Stomach (tissue), 19 donors: ENCODE measurements around the gene KCTD17. TPM values are rescaled to one million over a fixed set of nuclear protein-coding genes. Genes with fewer than 3 reads are reported as not detected.
A peak's percentile ranks its signal among the peaks of the same experiment; 100 is the strongest.

ENCODE experiments used
- DNase-seq, 2 donors: peaks; one replicate each; pipeline versions ENCODE4 v3.0.0 to v3.0.0-alpha.2; 2013 to 2019
- H3K27ac ChIP-seq, 5 donors: fragments of 200-600 bp in 4 of 5; sonication (generic) in 4 of 5; one replicate each; pipeline ENCODE4 v1.5.1; 2013 to 2019; ENCODE audit warnings: mild to moderate bottlenecking in 1 of 5, moderate library complexity in 1 of 5
- H3K27me3 ChIP-seq, 3 donors: fragments of 200-600 bp; sonication (generic); one replicate each; pipeline ENCODE4 v1.5.1; 2017 to 2019; ENCODE audit warnings: mixed run types in 1 of 3
- H3K36me3 ChIP-seq, 4 donors: fragments of 200-600 bp; sonication (generic); 1 replicate in 3 of 4; 2 replicates in 1 of 4; pipeline ENCODE4 v1.5.1; 2016 to 2019
- H3K4me1 ChIP-seq, 4 donors: fragments of 200-600 bp; sonication (generic); one replicate each; pipeline ENCODE4 v1.5.1; 2016 to 2019
- H3K4me3 ChIP-seq, 4 donors: fragments of 200-600 bp; sonication (generic) in 3 of 4; one replicate each; pipeline ENCODE4 v1.5.1; 2016 to 2019; ENCODE audit warnings: mild to moderate bottlenecking in 1 of 4
- H3K9me3 ChIP-seq, 4 donors: fragments of 200-600 bp; sonication (generic); one replicate each; pipeline ENCODE4 v1.5.1; 2016 to 2019
- EP300 ChIP-seq: sonication (generic); formaldehyde crosslinking; IDR thresholded peaks from one replicate; pipeline ENCODE4 v1.6.1; 2017; ENCODE audit warnings: antibody characterized with exemption
- POLR2A ChIP-seq, 4 donors: fragments of 450-650 bp; IDR thresholded peaks; one replicate each; pipeline ENCODE4 v1.6.1; 2016; ENCODE audit warnings: antibody characterized with exemption in 4 of 4, control low read depth in 2 of 4, mild to moderate bottlenecking in 1 of 4, moderate library complexity in 1 of 4
- POLR2AphosphoS5 ChIP-seq, 3 donors: sonication (generic); formaldehyde crosslinking; IDR thresholded peaks; one replicate each; pipeline ENCODE4 v1.6.1; 2016; ENCODE audit warnings: antibody characterized with exemption in 3 of 3
- WGBS, 5 donors: extraction: QIAGEN DNeasy Blood & Tissue Kit in 3 of 5; methylation state at CpG; one replicate each; pipeline versions ENCODE4 v1.1.5 to v1.1.7; 2013 to 2018; 5-methylcytosine and 5-hydroxymethylcytosine counted together
- intact Hi-C: fragments of 100-400 bp; cut with DNase I; formaldehyde crosslinking; loops from one replicate; pipeline ENCODE4 v1.15.1; 2023; ENCODE audit warnings: low total_unique reads
- long read RNA-seq, 10 donors: transcript quantifications; one replicate each; lab custom pipeline, GENCODE V29; 2026
- polyA plus RNA-seq, 3 donors: library from polyadenylated mRNA; stranded (reverse); fragments of 200-250 nt; gene quantifications; one replicate each; pipeline ENCODE4 v1.2.3, GENCODE V29; 2013
- total RNA-seq, 5 donors: library from RNA; depleted of rRNA; stranded (reverse); fragments of >200 nt; gene quantifications; one replicate each; pipeline versions ENCODE4 v1.1.0 to v1.2.3, GENCODE V29; 2014 to 2016
- TF ChIP-seq, protein P1 (sequence below), 7 experiments: fragments of 450-650 bp in 4 of 7; fragments of 200-600 bp in 3 of 7; sonication (generic) in 3 of 7; IDR thresholded peaks; one replicate each; pipeline ENCODE4 v1.5.1; 2016 to 2019; ENCODE audit warnings: antibody characterized with exemption in 7 of 7, control low read depth in 2 of 7, mild to moderate bottlenecking in 1 of 7
- donor health status: healthy with polysubstance abuse.
- donor health status: Bipolar disorder and iron deficiency.
- donor health status: healthy.

KCTD17 gene, protein sequence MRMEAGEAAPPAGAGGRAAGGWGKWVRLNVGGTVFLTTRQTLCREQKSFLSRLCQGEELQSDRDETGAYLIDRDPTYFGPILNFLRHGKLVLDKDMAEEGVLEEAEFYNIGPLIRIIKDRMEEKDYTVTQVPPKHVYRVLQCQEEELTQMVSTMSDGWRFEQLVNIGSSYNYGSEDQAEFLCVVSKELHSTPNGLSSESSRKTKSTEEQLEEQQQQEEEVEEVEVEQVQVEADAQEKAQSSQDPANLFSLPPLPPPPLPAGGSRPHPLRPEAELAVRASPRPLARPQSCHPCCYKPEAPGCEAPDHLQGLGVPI
- total RNA-seq (10 to 100 TPM in 2 of 5 donors, 1 to 10 TPM in 3; 1.8 to 82.8 (median 5.9) TPM), polyA plus RNA-seq (10 to 100 TPM in 2 of 3 donors, 1 to 10 TPM in 1; 6.3 to 17.6 (median 12.1) TPM)
- long read RNA-seq, donor 1, partial matches to known transcripts: 0 of 2 reads
- long read RNA-seq, donor 1, other reads (novel, unspliced or antisense): 0 of 2 reads
- long read RNA-seq, donor 2, partial matches to known transcripts: 0 of 4 reads
- long read RNA-seq, donor 2, other reads (novel, unspliced or antisense): 0 of 4 reads
- long read RNA-seq, donor 3, partial matches to known transcripts: 0 of 1 reads
- long read RNA-seq, donor 3, other reads (novel, unspliced or antisense): 0 of 1 reads
- long read RNA-seq, donor 4: 0 reads
- long read RNA-seq, donor 5, partial matches to known transcripts: 0 of 3 reads
- long read RNA-seq, donor 5, other reads (novel, unspliced or antisense): 0 of 3 reads
- long read RNA-seq, donor 6, partial matches to known transcripts: 0 of 2 reads
- long read RNA-seq, donor 6, other reads (novel, unspliced or antisense): 0 of 2 reads
- long read RNA-seq, donor 7, partial matches to known transcripts: 6 of 8 reads
- long read RNA-seq, donor 7, other reads (novel, unspliced or antisense): 0 of 8 reads
- long read RNA-seq, donor 8, partial matches to known transcripts: 0 of 1 reads
- long read RNA-seq, donor 8, other reads (novel, unspliced or antisense): 0 of 1 reads
- long read RNA-seq, donor 9: 0 reads
- long read RNA-seq, donor 10, partial matches to known transcripts: 0 of 1 reads
- long read RNA-seq, donor 10, other reads (novel, unspliced or antisense): 0 of 1 reads

DNA sequence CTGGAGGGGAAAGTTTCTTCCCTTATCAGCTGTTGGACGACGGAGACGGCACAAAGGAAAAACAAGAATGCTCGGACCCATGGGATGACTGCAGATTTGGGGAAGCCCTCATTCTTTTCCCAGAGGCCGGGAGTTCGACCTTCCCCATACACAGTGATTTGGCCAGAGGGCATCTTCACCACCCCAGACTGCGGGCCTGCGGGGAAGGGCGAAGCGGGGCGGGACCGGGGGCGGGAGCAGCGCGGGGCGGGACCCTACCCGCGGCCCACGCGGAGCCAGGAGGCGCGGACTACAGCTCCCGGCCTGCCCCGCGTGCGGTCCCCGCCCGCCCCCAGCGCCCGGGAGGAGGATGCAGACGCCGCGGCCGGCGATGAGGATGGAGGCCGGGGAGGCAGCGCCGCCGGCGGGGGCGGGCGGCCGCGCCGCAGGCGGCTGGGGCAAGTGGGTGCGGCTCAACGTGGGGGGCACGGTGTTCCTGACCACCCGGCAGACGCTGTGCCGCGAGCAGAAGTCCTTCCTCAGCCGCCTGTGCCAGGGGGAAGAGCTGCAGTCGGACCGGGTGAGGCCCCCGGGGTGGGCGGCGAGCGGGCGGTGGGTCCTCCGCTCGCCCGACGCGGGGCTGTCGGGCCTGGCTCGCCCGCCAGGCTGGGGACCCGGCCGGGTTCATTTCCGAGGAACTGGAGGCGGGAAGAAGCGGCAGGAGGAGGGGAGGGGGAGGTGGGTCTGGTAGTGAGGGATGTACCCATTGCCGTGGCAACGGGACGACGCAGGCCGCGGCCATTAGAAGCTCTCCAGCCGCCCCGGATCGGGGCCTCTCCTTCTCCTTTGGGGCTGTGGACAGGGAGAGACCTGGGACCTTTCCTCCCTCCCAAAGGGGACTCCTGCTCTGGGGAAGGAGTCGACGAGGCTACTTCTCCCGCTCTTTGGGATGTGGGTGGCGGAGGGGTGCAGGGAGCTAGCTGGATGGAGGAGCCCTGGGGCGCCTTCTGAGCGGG lies at the start of gene KCTD17:
Gene KCTD17 (plus strand): TSS at position 352 of the 995 bp plus-strand sequence. CDS start 19 bp downstream, at position 371.
- peak; percentile 70 to 91 for DNase-seq
- peaks cover 0 to 32% (median 22%) of the 10 kb centered on the region in 4 donors for H3K36me3 ChIP-seq
- peak within 1 kb of the TSS; percentile 66 to 87 (median 70) for H3K4me3 ChIP-seq
- 5 to 14% (median 7%) methylated on average over 22 to 89 of the region's 89 CpGs for WGBS, 5 donors
- H3K9me3 ChIP-seq: no peaks in the 10 kb centered on the region
- peaks cover 23 to 37% (median 25%) of the 10 kb centered on the region in 4 donors for H3K4me1 ChIP-seq
- TF ChIP-seq POLR2AphosphoS5 (IDR thresholded peaks at IDR 0.05) (peak in 2 of 3 donors; percentile 20 to 40), POLR2A (IDR thresholded peaks at IDR 0.05) (no peak)
- peak within 1 kb of the TSS in 2 of 5 donors; percentile 36 to 44 for H3K27ac ChIP-seq
- H3K27me3 ChIP-seq: peaks cover 0 to 13% (median 0%) of the 10 kb centered on the region in 3 donors
- intact Hi-C loops: no loop called here

DNA sequence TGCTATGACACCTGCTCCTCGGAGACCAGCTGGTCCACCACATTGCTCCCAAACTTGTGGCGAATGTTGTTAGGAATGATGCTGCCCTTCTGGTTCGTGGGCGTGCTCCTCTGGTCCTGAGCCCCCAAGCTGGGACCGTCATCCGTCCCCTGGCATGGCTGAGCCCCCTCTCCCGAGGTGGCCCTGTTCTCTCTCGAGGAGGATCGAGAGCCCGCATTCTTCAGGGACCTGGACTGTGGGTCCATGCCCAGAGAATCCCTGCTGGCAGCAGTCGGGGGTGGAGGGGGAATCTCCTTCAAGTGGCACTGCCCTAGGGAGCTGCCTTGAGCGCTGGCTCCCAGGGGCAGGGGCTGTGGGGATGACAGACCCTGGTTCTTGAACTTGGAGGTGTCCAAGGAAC lies 49.7 kb upstream of the KCTD17 start:
- intact Hi-C loops: no loop called here
- TF ChIP-seq POLR2AphosphoS5 (IDR thresholded peaks at IDR 0.05): no peak
- TF ChIP-seq, protein P1, sequence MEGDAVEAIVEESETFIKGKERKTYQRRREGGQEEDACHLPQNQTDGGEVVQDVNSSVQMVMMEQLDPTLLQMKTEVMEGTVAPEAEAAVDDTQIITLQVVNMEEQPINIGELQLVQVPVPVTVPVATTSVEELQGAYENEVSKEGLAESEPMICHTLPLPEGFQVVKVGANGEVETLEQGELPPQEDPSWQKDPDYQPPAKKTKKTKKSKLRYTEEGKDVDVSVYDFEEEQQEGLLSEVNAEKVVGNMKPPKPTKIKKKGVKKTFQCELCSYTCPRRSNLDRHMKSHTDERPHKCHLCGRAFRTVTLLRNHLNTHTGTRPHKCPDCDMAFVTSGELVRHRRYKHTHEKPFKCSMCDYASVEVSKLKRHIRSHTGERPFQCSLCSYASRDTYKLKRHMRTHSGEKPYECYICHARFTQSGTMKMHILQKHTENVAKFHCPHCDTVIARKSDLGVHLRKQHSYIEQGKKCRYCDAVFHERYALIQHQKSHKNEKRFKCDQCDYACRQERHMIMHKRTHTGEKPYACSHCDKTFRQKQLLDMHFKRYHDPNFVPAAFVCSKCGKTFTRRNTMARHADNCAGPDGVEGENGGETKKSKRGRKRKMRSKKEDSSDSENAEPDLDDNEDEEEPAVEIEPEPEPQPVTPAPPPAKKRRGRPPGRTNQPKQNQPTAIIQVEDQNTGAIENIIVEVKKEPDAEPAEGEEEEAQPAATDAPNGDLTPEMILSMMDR (IDR thresholded peaks at IDR 0.05): no peak
- TF ChIP-seq EP300: no peak
- no peak for TF ChIP-seq POLR2A (IDR thresholded peaks at IDR 0.05)
- WGBS, 5 donors: 79 to 91% (median 83%) methylated on average over 10 to 12 of the region's 12 CpGs
- H3K4me3 ChIP-seq: no peak overlapping the region
- H3K27me3 ChIP-seq: peaks cover 0 to 9% (median 0%) of the 10 kb centered on the region in 3 donors
- no peaks in the 10 kb centered on the region for H3K36me3 ChIP-seq
- no peak overlapping the region for H3K27ac ChIP-seq
- no peaks in the 10 kb centered on the region for H3K9me3 ChIP-seq
- no peak for DNase-seq
- no peaks in the 10 kb centered on the region for H3K4me1 ChIP-seq

DNA sequence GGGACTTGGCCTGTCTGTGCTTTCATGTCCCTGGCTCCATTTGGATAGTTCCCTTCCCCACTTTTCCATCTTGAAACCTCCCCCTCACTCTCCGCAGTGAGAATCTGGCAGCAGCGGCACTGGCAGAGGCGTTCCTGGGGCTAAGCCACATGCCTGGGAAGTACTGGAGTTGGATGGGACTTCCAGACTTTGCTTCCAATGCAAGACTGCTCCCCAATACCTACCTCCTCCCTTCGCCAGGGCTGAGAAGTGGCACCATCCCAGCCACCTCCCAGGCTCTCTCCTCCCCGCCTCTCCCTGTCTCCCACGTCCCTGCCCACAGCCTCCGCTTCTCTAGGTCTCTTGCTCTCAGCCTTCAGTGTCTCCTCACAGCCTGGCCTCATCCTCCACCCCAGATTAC lies 48.9 kb upstream of the KCTD17 start:
- H3K36me3 ChIP-seq: no peaks in the 10 kb centered on the region
- no peak for DNase-seq
- H3K9me3 ChIP-seq: no peaks in the 10 kb centered on the region
- TF ChIP-seq POLR2AphosphoS5 (IDR thresholded peaks at IDR 0.05) (no peak), POLR2A (IDR thresholded peaks at IDR 0.05) (no peak), EP300 (no peak)
- TF ChIP-seq, protein P1 (IDR thresholded peaks at IDR 0.05): no peak
- WGBS, 5 donors: 79 to 91% (median 85%) methylated on average over 7 of the region's 7 CpGs
- no peak overlapping the region for H3K27ac ChIP-seq
- no peak overlapping the region for H3K4me3 ChIP-seq
- intact Hi-C loops: no loop called here
- H3K27me3 ChIP-seq: peaks cover 0 to 9% (median 0%) of the 10 kb centered on the region in 3 donors
- H3K4me1 ChIP-seq: no peaks in the 10 kb centered on the region

DNA sequence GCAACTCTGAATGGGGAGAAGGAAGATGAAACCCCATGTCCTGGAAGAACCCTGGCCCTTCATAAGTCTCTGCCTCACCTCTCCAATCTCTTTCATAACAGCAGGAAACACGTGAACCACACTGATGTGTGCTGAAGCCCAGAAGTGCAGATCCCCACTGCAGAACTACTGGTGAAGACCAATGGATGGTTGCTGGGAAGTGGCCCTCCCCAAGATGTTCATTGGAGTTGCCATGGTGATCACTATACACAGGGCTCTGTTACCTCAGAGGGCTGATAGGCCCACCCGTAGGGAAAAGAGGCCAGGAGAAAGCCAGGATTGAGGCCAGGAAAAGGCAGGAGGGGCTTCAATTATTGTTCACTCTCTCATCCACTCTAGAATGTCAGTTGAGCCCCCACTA lies 43.9 kb upstream of the KCTD17 start:
- intact Hi-C loops: no loop called here
- H3K9me3 ChIP-seq: no peaks in the 10 kb centered on the region
- peaks cover 8 to 34% (median 21%) of the 10 kb centered on the region in 4 donors for H3K4me1 ChIP-seq
- no peak overlapping the region for H3K4me3 ChIP-seq
- no peak overlapping the region for H3K27ac ChIP-seq
- TF ChIP-seq POLR2A (IDR thresholded peaks at IDR 0.05) (no peak), EP300 (no peak), POLR2AphosphoS5 (IDR thresholded peaks at IDR 0.05) (no peak)
- TF ChIP-seq, protein P1 (IDR thresholded peaks at IDR 0.05): no peak
- 45 to 69% (median 52%) methylated on average over 2 of the region's 2 CpGs for WGBS, 5 donors
- no peak for DNase-seq
- H3K36me3 ChIP-seq: no peaks in the 10 kb centered on the region
- peaks cover 0 to 9% (median 0%) of the 10 kb centered on the region in 3 donors for H3K27me3 ChIP-seq
